H9 (cell line): ENCODE data around the gene CD48. TPM values are rescaled to one million over a fixed set of nuclear protein-coding genes. Genes with fewer than 3 reads are reported as not detected.

Experiments used
- DNase-seq: peaks from one replicate; pipeline ENCODE4 v3.0.0-alpha.2; 2017
- H2AFZ ChIP-seq: one replicate; pipeline ENCODE4 v1.6.1; 2013; ENCODE audit warnings: mild to moderate bottlenecking, low read length, control low read depth, moderate library complexity
- H2AK5ac ChIP-seq: 2 replicates; pipeline ENCODE4 v1.6.1; 2013; ENCODE audit warnings: low read length, control low read depth, mixed read lengths; ENCODE audit not compliant: insufficient read length
- H2BK120ac ChIP-seq: one replicate; pipeline ENCODE4 v1.6.1; 2013; ENCODE audit warnings: low read depth, mild to moderate bottlenecking, low read length, control low read depth, inconsistent platforms; ENCODE audit not compliant: poor library complexity, severe bottlenecking
- H2BK12ac ChIP-seq: 2 replicates; pipeline ENCODE4 v1.6.1; 2013; ENCODE audit warnings: low read length, control low read depth, mixed read lengths, low read depth; ENCODE audit not compliant: insufficient read length
- H2BK15ac ChIP-seq: 2 replicates; pipeline ENCODE4 v1.6.1; 2013; ENCODE audit warnings: low read depth, low read length, control low read depth
- H2BK20ac ChIP-seq: one replicate; pipeline ENCODE4 v1.6.1; 2013; ENCODE audit warnings: low read depth, mild to moderate bottlenecking, low read length, control low read depth, inconsistent platforms; ENCODE audit not compliant: poor library complexity, severe bottlenecking
- H2BK5ac ChIP-seq: 2 replicates; pipeline ENCODE4 v1.6.1; 2013; ENCODE audit warnings: low read length, control low read depth, mixed read lengths; ENCODE audit not compliant: insufficient read length
- H3K14ac ChIP-seq: 2 replicates; pipeline ENCODE4 v1.6.1; 2013; ENCODE audit warnings: low read length, control low read depth; ENCODE audit not compliant: insufficient read depth
- H3K18ac ChIP-seq: 2 replicates; pipeline ENCODE4 v1.6.1; 2013; ENCODE audit warnings: low read depth, mild to moderate bottlenecking, mixed read lengths, low read length, control low read depth; ENCODE audit not compliant: insufficient read length
- H3K23ac ChIP-seq: 2 replicates; pipeline ENCODE4 v1.6.1; 2013; ENCODE audit warnings: low read length, control low read depth, mixed read lengths, low read depth; ENCODE audit not compliant: insufficient read length
- H3K23me2 ChIP-seq: 2 replicates; pipeline ENCODE4 v1.6.1; 2013; ENCODE audit warnings: low read depth, mild to moderate bottlenecking, mixed read lengths, low read length, control low read depth; ENCODE audit not compliant: insufficient read length, poor library complexity, severe bottlenecking
- H3K27ac ChIP-seq: 2 replicates; pipeline ENCODE4 v1.5.1; 2013; ENCODE audit warnings: low read length, control low read depth, mixed read lengths, low read depth; ENCODE audit not compliant: insufficient read length
- H3K27me3 ChIP-seq: 2 replicates; pipeline ENCODE4 v1.6.1; 2013; ENCODE audit warnings: low read length, control low read depth, inconsistent platforms; ENCODE audit not compliant: insufficient read depth
- H3K4ac ChIP-seq: 2 replicates; pipeline ENCODE4 v1.6.1; 2013; ENCODE audit warnings: low read depth, mild to moderate bottlenecking, control low read depth, inconsistent platforms, low read length, moderate library complexity
- H3K4me1 ChIP-seq: 2 replicates; pipeline ENCODE4 v1.6.1; 2013; ENCODE audit warnings: low read length, control low read depth, inconsistent platforms; ENCODE audit not compliant: insufficient read depth
- H3K4me2 ChIP-seq: 2 replicates; pipeline ENCODE4 v1.6.1; 2013; ENCODE audit warnings: low read length, control low read depth, mixed read lengths; ENCODE audit not compliant: insufficient read length, insufficient read depth
- H3K56ac ChIP-seq: 2 replicates; pipeline ENCODE4 v1.6.1; 2013; ENCODE audit warnings: low read depth, mild to moderate bottlenecking, mixed read lengths, low read length, control low read depth; ENCODE audit not compliant: insufficient read length
- H3K79me1 ChIP-seq: 2 replicates; pipeline ENCODE4 v1.6.1; 2013; ENCODE audit warnings: low read depth, mild to moderate bottlenecking, moderate library complexity, low read length, control low read depth, inconsistent platforms; ENCODE audit not compliant: insufficient read depth, poor library complexity, severe bottlenecking
- H3K79me2 ChIP-seq: 2 replicates; pipeline ENCODE4 v1.6.1; 2013; ENCODE audit warnings: low read length, control low read depth, inconsistent platforms; ENCODE audit not compliant: insufficient read depth
- H3K9ac ChIP-seq: 2 replicates; pipeline ENCODE4 v1.6.1; 2013; ENCODE audit warnings: low read length, control low read depth, mixed read lengths; ENCODE audit not compliant: insufficient read length; ENCODE audit errors: extremely low read depth
- H3K9me3 ChIP-seq: one replicate; pipeline ENCODE4 v1.6.1; 2013; ENCODE audit warnings: low read depth, low read length, inconsistent platforms; ENCODE audit not compliant: control insufficient read depth
- H3T11ph ChIP-seq: one replicate; pipeline ENCODE4 v1.6.1; 2013; ENCODE audit warnings: mild to moderate bottlenecking, low read length, control low read depth, inconsistent platforms
- H4K20me1 ChIP-seq: one replicate; pipeline ENCODE4 v1.6.1; 2013; ENCODE audit not compliant: control insufficient read depth, insufficient read length, insufficient read depth
- H4K5ac ChIP-seq: 2 replicates; pipeline ENCODE4 v1.6.1; 2013; ENCODE audit warnings: low read depth, mild to moderate bottlenecking, mixed read lengths, low read length, control low read depth; ENCODE audit not compliant: insufficient read length
- H4K8ac ChIP-seq: replicated peaks from 2 replicates; pipeline ENCODE4 v1.6.1; 2013; ENCODE audit warnings: low read length, control low read depth, mixed read lengths, low read depth; ENCODE audit not compliant: insufficient read length
- H4K91ac ChIP-seq: 2 replicates; pipeline ENCODE4 v1.6.1; 2013; ENCODE audit warnings: low read depth, mild to moderate bottlenecking, moderate library complexity, mixed read lengths, low read length, control low read depth; ENCODE audit not compliant: insufficient read length
- H3K27ac Mint-ChIP-seq, 3 experiments: 2 replicates in 2 of 3; 3 replicates in 1 of 3; pipeline ENCODE4 v1.8.0; 2020 to 2021; ENCODE audit warnings: mixed read lengths in 3 of 3, mild to moderate bottlenecking in 1 of 3, moderate library complexity in 1 of 3
- H3K27me3 Mint-ChIP-seq: 2 replicates; pipeline ENCODE4 v1.8.0; 2021; ENCODE audit warnings: low read depth, mild to moderate bottlenecking, moderate library complexity, mixed read lengths
- H3K36me3 Mint-ChIP-seq, 3 experiments: 2 replicates in 2 of 3; 3 replicates in 1 of 3; pipeline ENCODE4 v1.8.0; 2020 to 2021; ENCODE audit warnings: low read depth in 3 of 3, mixed read lengths in 3 of 3; ENCODE audit not compliant: insufficient read depth in 1 of 3
- H3K4me1 Mint-ChIP-seq, 2 experiments: 2 replicates each; pipeline ENCODE4 v1.8.0; 2020; ENCODE audit warnings: mixed read lengths in 2 of 2
- H3K4me3 Mint-ChIP-seq, 2 experiments: 2 replicates in 1 of 2; 3 replicates in 1 of 2; pipeline ENCODE4 v1.8.0; 2020 to 2021; ENCODE audit warnings: mild to moderate bottlenecking in 2 of 2, mixed read lengths in 2 of 2, moderate library complexity in 1 of 2
- H3K9me3 Mint-ChIP-seq, 2 experiments: 2 replicates in 1 of 2; 3 replicates in 1 of 2; pipeline ENCODE4 v1.8.0; 2020; ENCODE audit warnings: mild to moderate bottlenecking in 2 of 2, mixed read lengths in 2 of 2, moderate library complexity in 1 of 2
- total RNA-seq: library from RNA; stranded (reverse); gene quantifications from 2 replicates; pipeline ENCODE4 v1.2.1, GENCODE V29; 2021
- TF ChIP-seq, protein P1 (sequence below): fragments of 200-600 bp; sonication (generic); conservative IDR thresholded peaks from 3 replicates; pipeline ENCODE4 v1.8.0; 2021; ENCODE audit warnings: antibody characterized with exemption, mild to moderate bottlenecking

CD48 gene
- total RNA-seq, 1 experiment from 2014 or later = not detected

DNA sequence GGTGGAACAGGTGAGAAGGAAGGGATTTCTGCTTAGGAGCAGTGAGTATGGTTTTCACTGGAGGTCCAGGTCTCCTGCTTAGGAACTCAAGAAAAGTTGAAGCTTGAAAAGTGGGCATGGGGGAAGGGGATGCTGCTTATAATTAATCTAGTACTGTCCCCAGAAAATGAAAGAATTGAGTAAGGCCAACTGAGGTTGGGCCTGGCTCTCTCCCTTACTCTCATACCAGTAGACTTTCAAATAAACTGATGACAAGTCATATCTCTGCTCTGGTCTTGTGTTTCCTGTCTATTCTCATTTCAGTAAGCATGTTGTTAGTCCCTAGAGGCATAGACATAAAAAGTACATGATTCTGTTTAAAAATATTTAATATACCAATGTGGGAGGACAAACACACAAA is 26.4 kb downstream of the CD48 start:
- Histone ChIP-seq H2AK5ac (no peak overlapping the region), H2BK12ac (no peak overlapping the region), H2BK15ac (no peak overlapping the region), H3K4ac (no peak overlapping the region), H3K14ac (no peak overlapping the region), H2AFZ (no peak overlapping the region), H4K5ac (no peak overlapping the region), H3K4me2 (no peak overlapping the region), H3K23me2 (no peaks in the 10 kb centered on the region), H3K23ac (no peak overlapping the region), H2BK5ac (no peak overlapping the region), H2BK120ac (no peak overlapping the region), H3T11ph (no peak overlapping the region), H3K79me2 (no peaks in the 10 kb centered on the region), H4K8ac (no peak overlapping the region), H3K79me1 (no peaks in the 10 kb centered on the region), H3K9me3 (no peaks in the 10 kb centered on the region), H3K18ac (no peak overlapping the region), H3K9ac (no peak overlapping the region), H3K56ac (no peak overlapping the region), H2BK20ac (no peak overlapping the region), H3K27me3 (no peaks in the 10 kb centered on the region), H3K27ac (no peak overlapping the region), H4K20me1 (no peaks in the 10 kb centered on the region), H4K91ac (no peak overlapping the region), H3K4me1 (peaks cover 3% of the 10 kb centered on the region; the same call in 1 of the 2 replicates)
- no peaks in the 10 kb centered on the region; the same call in none of the 2 replicates for H3K27me3 Mint-ChIP-seq
- peaks cover 8 to 13% of the 10 kb centered on the region in 2 experiments for H3K9me3 Mint-ChIP-seq
- no peak for DNase-seq
- H3K4me3 Mint-ChIP-seq = no peak overlapping the region
- TF ChIP-seq, protein P1, sequence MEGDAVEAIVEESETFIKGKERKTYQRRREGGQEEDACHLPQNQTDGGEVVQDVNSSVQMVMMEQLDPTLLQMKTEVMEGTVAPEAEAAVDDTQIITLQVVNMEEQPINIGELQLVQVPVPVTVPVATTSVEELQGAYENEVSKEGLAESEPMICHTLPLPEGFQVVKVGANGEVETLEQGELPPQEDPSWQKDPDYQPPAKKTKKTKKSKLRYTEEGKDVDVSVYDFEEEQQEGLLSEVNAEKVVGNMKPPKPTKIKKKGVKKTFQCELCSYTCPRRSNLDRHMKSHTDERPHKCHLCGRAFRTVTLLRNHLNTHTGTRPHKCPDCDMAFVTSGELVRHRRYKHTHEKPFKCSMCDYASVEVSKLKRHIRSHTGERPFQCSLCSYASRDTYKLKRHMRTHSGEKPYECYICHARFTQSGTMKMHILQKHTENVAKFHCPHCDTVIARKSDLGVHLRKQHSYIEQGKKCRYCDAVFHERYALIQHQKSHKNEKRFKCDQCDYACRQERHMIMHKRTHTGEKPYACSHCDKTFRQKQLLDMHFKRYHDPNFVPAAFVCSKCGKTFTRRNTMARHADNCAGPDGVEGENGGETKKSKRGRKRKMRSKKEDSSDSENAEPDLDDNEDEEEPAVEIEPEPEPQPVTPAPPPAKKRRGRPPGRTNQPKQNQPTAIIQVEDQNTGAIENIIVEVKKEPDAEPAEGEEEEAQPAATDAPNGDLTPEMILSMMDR = no peak
- H3K4me1 Mint-ChIP-seq = peaks cover 15 to 18% of the 10 kb centered on the region in 2 experiments
- H3K27ac Mint-ChIP-seq = 0 out of 7 replicates have a peak overlapping the region, but pooled peaks of 1 of the 3 experiments have one; percentile 33
- peaks cover 10 to 22% (median 11%) of the 10 kb centered on the region in 3 experiments for H3K36me3 Mint-ChIP-seq
